ENCODE results near the gene ZBTB2. TPM values are rescaled to one million over a fixed set of nuclear protein-coding genes. Genes with fewer than 3 reads are reported as not detected.
A peak's percentile ranks its signal among the peaks of the same experiment; 100 is the strongest.
"Not testable (repeated sequence)": the region's sequence is repeated elsewhere in the genome, so short reads cannot be mapped to it uniquely, and the experiment has no call there.

Gene ZBTB2
- total RNA-seq, 2 donors from 2014 or later = 5.3 to 8.4 TPM

GRCh38 chr6:151388997-151389617 is 2.3 kb downstream of the ZBTB2 start:
- no peak for ATAC-seq (ENCODE audit: insufficient number of reproducible peaks, low FRiP score, low read depth)
- H3K27ac ChIP-seq = peak overlapping the region; percentile 97 to 99
- TF ChIP-seq, protein P1, sequence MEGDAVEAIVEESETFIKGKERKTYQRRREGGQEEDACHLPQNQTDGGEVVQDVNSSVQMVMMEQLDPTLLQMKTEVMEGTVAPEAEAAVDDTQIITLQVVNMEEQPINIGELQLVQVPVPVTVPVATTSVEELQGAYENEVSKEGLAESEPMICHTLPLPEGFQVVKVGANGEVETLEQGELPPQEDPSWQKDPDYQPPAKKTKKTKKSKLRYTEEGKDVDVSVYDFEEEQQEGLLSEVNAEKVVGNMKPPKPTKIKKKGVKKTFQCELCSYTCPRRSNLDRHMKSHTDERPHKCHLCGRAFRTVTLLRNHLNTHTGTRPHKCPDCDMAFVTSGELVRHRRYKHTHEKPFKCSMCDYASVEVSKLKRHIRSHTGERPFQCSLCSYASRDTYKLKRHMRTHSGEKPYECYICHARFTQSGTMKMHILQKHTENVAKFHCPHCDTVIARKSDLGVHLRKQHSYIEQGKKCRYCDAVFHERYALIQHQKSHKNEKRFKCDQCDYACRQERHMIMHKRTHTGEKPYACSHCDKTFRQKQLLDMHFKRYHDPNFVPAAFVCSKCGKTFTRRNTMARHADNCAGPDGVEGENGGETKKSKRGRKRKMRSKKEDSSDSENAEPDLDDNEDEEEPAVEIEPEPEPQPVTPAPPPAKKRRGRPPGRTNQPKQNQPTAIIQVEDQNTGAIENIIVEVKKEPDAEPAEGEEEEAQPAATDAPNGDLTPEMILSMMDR (IDR thresholded peaks at IDR 0.05) = no peak
- no peak for DNase-seq (ENCODE audit: low spot score)
- no peaks in the 10 kb centered on the region for H3K9me3 ChIP-seq
- H3K4me1 ChIP-seq (ENCODE audit: control insufficient read depth in 1 of 2, low read depth in 2 of 2) = peaks cover 25 to 43% of the 10 kb centered on the region in 2 donors
- H3K4me3 ChIP-seq = peak overlapping the region; percentile 85
- no peaks in the 10 kb centered on the region for H3K27me3 ChIP-seq (replicated peaks; ENCODE audit: insufficient read depth)
- no peaks in the 10 kb centered on the region for H3K36me3 ChIP-seq

- Histone ChIP-seq H3K36me3 (no peaks in the 10 kb centered on the region), H3K27me3 (replicated peaks; ENCODE audit: insufficient read depth) (no peaks in the 10 kb centered on the region), H3K4me1 (ENCODE audit: control insufficient read depth in 1 of 2, low read depth in 2 of 2) (peaks cover 20 to 34% of the 10 kb centered on the region in 2 donors), H3K9me3 (no peaks in the 10 kb centered on the region), H3K4me3 (no peak overlapping the region), H3K27ac (peak overlapping the region; percentile 37 to 97)
- DNase-seq (ENCODE audit: low spot score) (no peak), ATAC-seq (ENCODE audit: insufficient number of reproducible peaks, low FRiP score, low read depth) (no peak)
- TF ChIP-seq, protein P1 (IDR thresholded peaks at IDR 0.05) = no peak
Measured at GRCh38 chr6:151388236-151388635, 3.1 kb downstream of the ZBTB2 start.

DNA sequence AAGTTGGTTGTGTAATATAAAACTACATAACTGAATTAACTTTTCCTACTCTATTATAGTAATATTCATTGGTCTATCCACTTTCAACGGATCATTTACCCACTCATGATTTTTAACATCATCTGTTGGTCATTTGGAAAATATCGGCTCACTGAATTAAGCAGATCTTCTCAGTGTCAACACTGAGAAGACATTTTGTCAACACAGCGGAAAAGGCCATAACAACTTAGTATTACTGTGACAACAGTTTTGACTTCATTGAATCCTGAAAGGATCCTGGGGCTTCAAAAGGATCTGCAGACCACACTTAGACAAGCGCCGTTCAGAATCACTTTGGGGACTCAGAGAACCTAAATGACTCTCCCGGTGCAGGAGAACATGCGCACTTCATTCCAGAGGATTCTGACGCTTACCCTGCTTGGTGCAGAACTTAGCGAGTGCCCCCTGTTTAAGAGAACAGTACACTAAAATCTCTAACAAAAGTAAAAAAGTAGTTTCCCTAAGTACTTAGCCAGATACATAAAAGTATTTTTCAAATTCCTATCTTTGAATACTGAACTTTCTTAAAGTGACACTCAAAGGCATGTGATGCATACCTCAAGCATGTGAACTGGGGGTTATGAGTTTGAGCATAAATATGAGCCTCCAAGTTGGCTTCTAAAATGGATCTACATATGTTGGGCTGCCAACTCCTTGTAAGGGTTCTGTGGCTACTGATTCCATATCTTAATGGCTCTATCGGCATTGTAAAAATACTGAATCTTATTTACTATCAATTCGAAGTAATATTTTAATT is 4.0 kb downstream of the ZBTB2 start:
- TF ChIP-seq, protein P1 (IDR thresholded peaks at IDR 0.05) = no peak
- H3K9me3 ChIP-seq = no peaks in the 10 kb centered on the region
- DNase-seq (ENCODE audit: low spot score) (no peak), ATAC-seq (ENCODE audit: insufficient number of reproducible peaks, low FRiP score, low read depth) (no peak)
- H3K36me3 ChIP-seq = no peaks in the 10 kb centered on the region
- H3K27me3 ChIP-seq (replicated peaks; ENCODE audit: insufficient read depth) = no peaks in the 10 kb centered on the region
- peaks cover 13 to 25% of the 10 kb centered on the region in 2 donors for H3K4me1 ChIP-seq (ENCODE audit: control insufficient read depth in 1 of 2, low read depth in 2 of 2)
- H3K4me3 ChIP-seq = no peak overlapping the region
- H3K27ac ChIP-seq = no peak overlapping the region

DNA sequence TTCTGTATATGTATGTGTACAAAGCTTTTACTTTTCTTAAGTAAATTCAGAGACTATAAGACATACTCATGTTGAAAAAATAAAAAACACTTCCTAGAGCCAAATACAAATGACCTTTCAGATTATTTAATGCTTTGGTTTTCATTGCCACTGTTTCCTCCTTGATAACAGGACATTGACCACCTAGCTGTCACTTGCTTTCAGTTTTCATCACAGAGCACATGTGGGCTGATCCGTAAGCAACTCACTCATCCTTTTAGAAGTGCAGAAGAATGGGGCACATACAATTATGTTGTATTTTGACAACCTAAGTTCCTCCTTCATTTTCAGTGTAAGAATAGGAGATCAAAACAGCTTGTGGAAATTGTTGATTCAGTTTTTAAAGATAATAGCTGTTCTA is 6.2 kb downstream of the ZBTB2 start:
- Histone ChIP-seq H3K9me3 (no peaks in the 10 kb centered on the region), H3K27ac (no peak overlapping the region), H3K36me3 (no peaks in the 10 kb centered on the region), H3K27me3 (replicated peaks; ENCODE audit: insufficient read depth) (no peaks in the 10 kb centered on the region), H3K4me3 (no peak overlapping the region), H3K4me1 (ENCODE audit: control insufficient read depth in 1 of 2, low read depth in 2 of 2) (peaks cover 8 to 20% of the 10 kb centered on the region in 2 donors)
- DNase-seq (ENCODE audit: low spot score) (no peak), ATAC-seq (ENCODE audit: insufficient number of reproducible peaks, low FRiP score, low read depth) (no peak)
- TF ChIP-seq, protein P1 (IDR thresholded peaks at IDR 0.05) = no peak

GRCh38 chr6:151384151-151384550 is 7.2 kb downstream of the ZBTB2 start:
- ATAC-seq (ENCODE audit: insufficient number of reproducible peaks, low FRiP score, low read depth) = no peak
- H3K4me3 ChIP-seq = no peak overlapping the region
- no peak for DNase-seq (ENCODE audit: low spot score)
- no peaks in the 10 kb centered on the region for H3K36me3 ChIP-seq
- H3K27me3 ChIP-seq (replicated peaks; ENCODE audit: insufficient read depth) = no peaks in the 10 kb centered on the region
- H3K4me1 ChIP-seq (ENCODE audit: control insufficient read depth in 1 of 2, low read depth in 2 of 2) = peaks cover 7 to 19% of the 10 kb centered on the region in 2 donors
- no peak overlapping the region for H3K27ac ChIP-seq
- TF ChIP-seq, protein P1 (IDR thresholded peaks at IDR 0.05) = no peak
- H3K9me3 ChIP-seq = no peaks in the 10 kb centered on the region

GRCh38 chr6:151382631-151383030 is 8.7 kb downstream of the ZBTB2 start:
- not testable (repeated sequence) for H3K27me3 ChIP-seq (replicated peaks; ENCODE audit: insufficient read depth); H3K9me3 ChIP-seq; H3K4me3 ChIP-seq; DNase-seq (ENCODE audit: low spot score); H3K27ac ChIP-seq; H3K36me3 ChIP-seq; H3K4me1 ChIP-seq (ENCODE audit: control insufficient read depth in 1 of 2, low read depth in 2 of 2); ATAC-seq (ENCODE audit: insufficient number of reproducible peaks, low FRiP score, low read depth)

Data from thoracic aorta (tissue), 2 donors.